BJ (cell line): ENCODE results near the gene PATE4. TPM values are rescaled to one million over a fixed set of nuclear protein-coding genes. Genes with fewer than 3 reads are reported as not detected.

Experiments
- CTCF ChIA-PET: fragments of 350-600 bp; formaldehyde crosslinking; extraction: SDS; loops from one replicate; lab custom pipeline; 2021; ENCODE audit warnings: antibody characterized with exemption, inconsistent platforms; lab: Yijun Ruan, JAX
- POLR2A ChIA-PET: fragments of 300-600 bp; sonication (Branson Sonifier 250); formaldehyde crosslinking; extraction: SDS; loops from one replicate; lab custom pipeline; 2021; ENCODE audit warnings: antibody characterized with exemption; lab: Charles Lee
- DNase-seq: peaks from one replicate; pipeline ENCODE4 v3.0.0-alpha.2; 2011; ENCODE audit warnings: low read depth
- H3K27me3 ChIP-seq: 2 replicates; pipeline ENCODE4 v1.6.0; 2011; ENCODE audit warnings: low read length; ENCODE audit not compliant: control insufficient read depth, insufficient read depth
- H3K36me3 ChIP-seq: 2 replicates; pipeline ENCODE4 v1.5.1; 2011; ENCODE audit warnings: low read length; ENCODE audit not compliant: control insufficient read depth, insufficient read depth
- H3K4me3 ChIP-seq: 2 replicates; pipeline ENCODE4 v1.5.1; 2011; ENCODE audit warnings: low read depth, mild to moderate bottlenecking, control low read depth, low read length
- CTCF ChIP-seq: IDR thresholded peaks from 2 replicates; pipeline ENCODE4 v1.5.1; 2011; ENCODE audit warnings: low read depth, mild to moderate bottlenecking, control low read depth, inconsistent platforms, low read length, moderate library complexity; ENCODE audit not compliant: insufficient read depth
- polyA plus RNA-seq: library from polyadenylated mRNA; depleted of rRNA; stranded (reverse); fragments of >200 nt; gene quantifications from 2 replicates; pipeline ENCODE4 v1.2.3, GENCODE V29; 2011

PATE4 gene
- polyA plus RNA-seq, 1 experiment: not detected

- CTCF ChIA-PET: interaction anchor here (0.8 kb wide), 1 partner anchor 234 kb away, joined by 3 read pairs; no protein-coding TSS in a partner anchor
- Histone ChIP-seq H3K4me3 (no peak overlapping the region), H3K27me3 (no peaks in the 10 kb centered on the region), H3K36me3 (no peaks in the 10 kb centered on the region)
- POLR2A ChIA-PET: no interaction called here
- TF ChIP-seq CTCF: no peak
- DNase-seq: no peak
Observed at GRCh38 chr11:125799808-125800207, 33.3 kb upstream of the PATE4 start.

- ChIA-PET CTCF (interaction anchor here (0.6 kb wide), 1 partner anchor 711 kb away, joined by 3 read pairs; no protein-coding TSS in a partner anchor), POLR2A (no interaction called here)
- no peak for TF ChIP-seq CTCF
- Histone ChIP-seq H3K27me3 (no peaks in the 10 kb centered on the region), H3K36me3 (no peaks in the 10 kb centered on the region), H3K4me3 (no peak overlapping the region)
- no peak for DNase-seq
Observed at GRCh38 chr11:125802387-125802786, 30.7 kb upstream of the PATE4 start.

GRCh38 chr11:125807909-125808308, 25.2 kb upstream of the PATE4 start:
- ChIA-PET POLR2A (no interaction called here), CTCF (no interaction called here)

GRCh38 chr11:125835748-125836147, 2.6 kb downstream of the PATE4 start:
- TF ChIP-seq CTCF: no peak
- H3K36me3 ChIP-seq: no peaks in the 10 kb centered on the region
- ChIA-PET CTCF (no interaction called here), POLR2A (no interaction called here)
- H3K4me3 ChIP-seq: no peak overlapping the region
- H3K27me3 ChIP-seq: no peaks in the 10 kb centered on the region
- no peak for DNase-seq

More at GRCh38 chr11:125807909-125808308, 25.2 kb upstream of the PATE4 start:
- no peak overlapping the region for H3K4me3 ChIP-seq
- no peak for TF ChIP-seq CTCF
- H3K27me3 ChIP-seq: no peaks in the 10 kb centered on the region
- no peak for DNase-seq
- H3K36me3 ChIP-seq: no peaks in the 10 kb centered on the region

- Histone ChIP-seq H3K4me3 (no peak overlapping the region), H3K27me3 (no peaks in the 10 kb centered on the region), H3K36me3 (no peaks in the 10 kb centered on the region)
- DNase-seq: no peak
- POLR2A ChIA-PET: no interaction called here
- CTCF ChIA-PET: no interaction called here
- no peak for TF ChIP-seq CTCF
Observed at GRCh38 chr11:125842321-125842948, 9.3 kb downstream of the PATE4 start.
